NT2/D1 (cell line): ENCODE results near the gene PHLDB1.
"Not testable (repeated sequence)": the region's sequence is repeated elsewhere in the genome, so short reads cannot be mapped to it uniquely, and the experiment has no call there.

Experiments
- DNase-seq: peaks from one replicate; pipeline ENCODE4 v3.0.0-alpha.2; 2011; ENCODE audit warnings: low read depth, low spot score
- H3K27me3 ChIP-seq: 2 replicates; pipeline ENCODE4 v1.6.0; 2011; ENCODE audit warnings: mild to moderate bottlenecking; ENCODE audit not compliant: insufficient read length, insufficient read depth
- H3K36me3 ChIP-seq: 2 replicates; pipeline ENCODE4 v1.6.1; 2011; ENCODE audit warnings: mild to moderate bottlenecking, low read length, mixed read lengths; ENCODE audit not compliant: insufficient read depth, insufficient read length
- H3K4me1 ChIP-seq: 2 replicates; pipeline ENCODE4 v1.5.1; 2011; ENCODE audit not compliant: insufficient read depth, insufficient read length
- H3K4me3 ChIP-seq: 2 replicates; pipeline ENCODE4 v1.5.1; 2011; ENCODE audit warnings: low read depth; ENCODE audit not compliant: insufficient read length
- H3K9ac ChIP-seq: 2 replicates; pipeline ENCODE4 v1.6.0; 2011; ENCODE audit warnings: low read depth; ENCODE audit not compliant: insufficient read length
- H3K9me3 ChIP-seq: 2 replicates; pipeline ENCODE4 v1.5.1; 2011; ENCODE audit warnings: mild to moderate bottlenecking, low read length; ENCODE audit not compliant: insufficient read depth
- SUZ12 ChIP-seq: IDR thresholded peaks from 2 replicates; pipeline ENCODE4 v1.6.1; 2011; ENCODE audit not compliant: insufficient read length, insufficient read depth; ENCODE audit errors: extremely low read depth
- YY1 ChIP-seq: IDR thresholded peaks from 2 replicates; pipeline ENCODE4 v1.6.1; 2011; ENCODE audit not compliant: insufficient read length, insufficient read depth
- ZNF274 ChIP-seq: IDR thresholded peaks from 2 replicates; pipeline ENCODE4 v1.6.1; 2011; ENCODE audit warnings: mild to moderate bottlenecking, low read depth, low read length

Gene PHLDB1

GRCh38 chr11:118666371-118666770, 59.0 kb downstream of the PHLDB1 start:
- no peaks in the 10 kb centered on the region for H3K9me3 ChIP-seq
- DNase-seq = no peak
- no peak overlapping the region for H3K4me3 ChIP-seq
- H3K4me1 ChIP-seq = peaks cover 13% of the 10 kb centered on the region
- no peak for TF ChIP-seq YY1
- H3K27me3 ChIP-seq = no peaks in the 10 kb centered on the region
- H3K36me3 ChIP-seq = no peaks in the 10 kb centered on the region
- H3K9ac ChIP-seq = no peak overlapping the region

- H3K9me3 ChIP-seq = peaks cover 1% of the 10 kb centered on the region; the same call in 1 of the 2 replicates
- H3K36me3 ChIP-seq = no peaks in the 10 kb centered on the region
- no peak overlapping the region for H3K4me3 ChIP-seq
- H3K4me1 ChIP-seq = no peaks in the 10 kb centered on the region
- DNase-seq = no peak
- TF ChIP-seq SUZ12 (no peak), ZNF274 (no peak), YY1 (no peak)
- H3K27me3 ChIP-seq = no peaks in the 10 kb centered on the region
- no peak overlapping the region for H3K9ac ChIP-seq
Measured at GRCh38 chr11:118670063-118670462, 62.6 kb downstream of the PHLDB1 start.

GRCh38 chr11:118671254-118671653, 63.8 kb downstream of the PHLDB1 start:
- H3K4me1 ChIP-seq = no peaks in the 10 kb centered on the region
- no peaks in the 10 kb centered on the region for H3K36me3 ChIP-seq
- peaks cover 13% of the 10 kb centered on the region; the same call in 1 of the 2 replicates for H3K9me3 ChIP-seq
- H3K9ac ChIP-seq = no peak overlapping the region
- no peak for TF ChIP-seq SUZ12
- no peak for TF ChIP-seq YY1
- TF ChIP-seq ZNF274 = no peak
- H3K4me3 ChIP-seq = no peak overlapping the region
- H3K27me3 ChIP-seq = no peaks in the 10 kb centered on the region
- DNase-seq = no peak

GRCh38 chr11:118672846-118673245, 65.4 kb downstream of the PHLDB1 start:
- H3K36me3 ChIP-seq = no peaks in the 10 kb centered on the region
- H3K4me1 ChIP-seq = no peaks in the 10 kb centered on the region
- peaks cover 22% of the 10 kb centered on the region; the same call in 1 of the 2 replicates for H3K9me3 ChIP-seq
- TF ChIP-seq ZNF274 (no peak), YY1 (no peak), SUZ12 (no peak)
- no peak overlapping the region for H3K4me3 ChIP-seq
- no peaks in the 10 kb centered on the region for H3K27me3 ChIP-seq
- H3K9ac ChIP-seq = no peak overlapping the region
- no peak for DNase-seq

- DNase-seq = no peak
- no peak for TF ChIP-seq ZNF274
- TF ChIP-seq SUZ12 = no peak
- TF ChIP-seq YY1 = no peak
- no peaks in the 10 kb centered on the region for H3K36me3 ChIP-seq
- H3K9ac ChIP-seq = no peak overlapping the region
- no peaks in the 10 kb centered on the region for H3K27me3 ChIP-seq
- H3K4me3 ChIP-seq = no peak overlapping the region
- peaks cover 22% of the 10 kb centered on the region; the same call in 1 of the 2 replicates for H3K9me3 ChIP-seq
- no peaks in the 10 kb centered on the region for H3K4me1 ChIP-seq
Measured at GRCh38 chr11:118673361-118674081, 66.1 kb downstream of the PHLDB1 start.

- H3K4me3 ChIP-seq = no peak overlapping the region
- no peak for DNase-seq
- no peaks in the 10 kb centered on the region for H3K36me3 ChIP-seq
- TF ChIP-seq ZNF274 (no peak), YY1 (no peak), SUZ12 (no peak)
- H3K4me1 ChIP-seq = no peaks in the 10 kb centered on the region
- no peaks in the 10 kb centered on the region for H3K27me3 ChIP-seq
- no peak overlapping the region for H3K9ac ChIP-seq
- peaks cover 22% of the 10 kb centered on the region; the same call in 1 of the 2 replicates for H3K9me3 ChIP-seq
Measured at GRCh38 chr11:118674082-118674435, 66.6 kb downstream of the PHLDB1 start.

- Histone ChIP-seq H3K27me3 (no peaks in the 10 kb centered on the region), H3K9me3 (peaks cover 22% of the 10 kb centered on the region; the same call in 1 of the 2 replicates), H3K9ac (no peak overlapping the region), H3K4me1 (no peaks in the 10 kb centered on the region), H3K36me3 (no peaks in the 10 kb centered on the region), H3K4me3 (no peak overlapping the region)
- no peak for TF ChIP-seq SUZ12
- no peak for TF ChIP-seq YY1
- DNase-seq = no peak
Measured at GRCh38 chr11:118677977-118678376, 70.6 kb downstream of the PHLDB1 start.

- not testable (repeated sequence) for H3K36me3 ChIP-seq, H3K27me3 ChIP-seq, H3K9ac ChIP-seq, DNase-seq, H3K4me1 ChIP-seq, H3K4me3 ChIP-seq
- H3K9me3 ChIP-seq = peaks cover 22% of the 10 kb centered on the region; the same call in 1 of the 2 replicates
Measured at GRCh38 chr11:118678908-118679307, 71.5 kb downstream of the PHLDB1 start.
